Esophagus (tissue), 2 donors: ENCODE data around the gene PTPN3. TPM values are rescaled to one million over a fixed set of nuclear protein-coding genes. Genes with fewer than 3 reads are reported as not detected.
"Not testable (repeated sequence)": the region's sequence is repeated elsewhere in the genome, so short reads cannot be mapped to it uniquely, and the experiment has no call there.

Experiments used
- H3K27ac ChIP-seq, 2 donors: one replicate each; pipeline ENCODE4 v1.5.1; 2013; ENCODE audit warnings: low read depth in 2 of 2, mild to moderate bottlenecking in 2 of 2, inconsistent platforms in 1 of 2, low read length in 1 of 2, moderate library complexity in 1 of 2
- H3K27me3 ChIP-seq, 2 donors: one replicate each; pipeline ENCODE4 v1.6.1; 2013; ENCODE audit warnings: low read length in 2 of 2, control low read depth in 1 of 2, mild to moderate bottlenecking in 1 of 2; ENCODE audit not compliant: insufficient read depth in 2 of 2, control insufficient read depth in 1 of 2
- H3K36me3 ChIP-seq, 2 donors: one replicate each; pipeline ENCODE4 v1.6.1; 2013; ENCODE audit warnings: low read length in 1 of 2; ENCODE audit not compliant: control insufficient read depth in 2 of 2, insufficient read depth in 2 of 2
- H3K4me1 ChIP-seq, 2 donors: one replicate each; pipeline ENCODE4 v1.6.1; 2013; ENCODE audit warnings: low read length in 1 of 2; ENCODE audit not compliant: control insufficient read depth in 2 of 2, insufficient read depth in 2 of 2
- H3K4me3 ChIP-seq, 2 donors: one replicate each; pipeline ENCODE4 v1.5.1; 2013; ENCODE audit warnings: low read length in 2 of 2, mild to moderate bottlenecking in 2 of 2, low read depth in 1 of 2, moderate library complexity in 1 of 2
- H3K9me3 ChIP-seq, 2 donors: one replicate each; pipeline ENCODE4 v1.6.1; 2013; ENCODE audit warnings: mild to moderate bottlenecking in 2 of 2, low read depth in 1 of 2, low read length in 1 of 2, moderate library complexity in 1 of 2; ENCODE audit not compliant: control insufficient read depth in 2 of 2, insufficient read depth in 1 of 2
- WGBS, 2 donors: extraction: QIAGEN DNeasy Blood & Tissue Kit; methylation state at CpG; one replicate each; pipeline ENCODE4 v1.1.7; 2013; 5-methylcytosine and 5-hydroxymethylcytosine counted together
- polyA plus RNA-seq, 2 donors: library from polyadenylated mRNA; stranded (reverse); fragments of 200-250 nt; gene quantifications; one replicate each; pipeline ENCODE4 v1.2.3, GENCODE V29; 2013
- donor health status: healthy with polysubstance abuse.
- donor health status: Bipolar disorder and iron deficiency.

The PTPN3 gene
- polyA plus RNA-seq, 2 donors = 14.7 to 29.2 TPM

DNA sequence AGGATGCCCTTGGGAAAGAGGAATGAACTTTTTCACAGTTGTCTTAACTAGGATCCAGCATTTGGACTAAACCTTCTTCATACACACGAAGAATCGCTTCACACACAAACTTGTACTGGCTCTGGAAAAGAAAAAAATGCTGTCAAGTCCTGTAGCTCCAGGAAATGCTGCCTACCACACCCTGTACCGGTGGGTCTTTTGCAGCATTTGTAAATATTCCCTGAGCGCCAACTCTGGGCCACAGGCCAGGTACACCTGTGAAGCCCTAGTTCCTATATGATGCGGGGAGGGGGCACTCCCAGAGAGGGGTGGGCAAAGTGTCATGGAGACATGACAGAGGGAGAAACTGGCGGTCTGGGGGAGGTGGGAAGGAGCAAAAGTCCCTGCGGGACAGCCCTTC is 118.6 kb downstream of the PTPN3 start:
- H3K4me1 ChIP-seq = no peaks in the 10 kb centered on the region
- peaks cover 0 to 2% of the 10 kb centered on the region in 2 donors for H3K9me3 ChIP-seq
- no peaks in the 10 kb centered on the region for H3K27me3 ChIP-seq
- H3K4me3 ChIP-seq = no peak overlapping the region
- no peak overlapping the region for H3K27ac ChIP-seq
- H3K36me3 ChIP-seq = peaks cover 14 to 25% of the 10 kb centered on the region in 2 donors
- WGBS, 2 donors = 81 to 82% methylated on average over 7 of the region's 7 CpGs

DNA sequence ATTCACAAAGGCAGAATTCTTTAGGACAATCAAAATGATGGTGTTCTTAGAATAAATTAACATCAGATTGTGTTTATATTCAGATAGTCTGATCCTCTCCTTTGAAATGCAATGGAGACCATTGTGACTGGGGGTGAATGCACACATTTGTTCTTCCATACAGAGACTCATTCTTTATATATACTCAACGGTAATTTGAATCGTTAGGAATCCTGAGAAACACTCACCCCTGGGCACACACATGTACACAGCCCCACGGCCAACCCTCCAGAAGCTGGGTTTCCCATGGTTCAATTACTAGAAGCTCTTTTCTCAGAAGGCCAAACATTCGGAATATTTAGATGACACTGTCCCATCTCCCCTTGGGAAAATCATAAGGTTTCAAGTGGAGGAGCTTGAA is 119.8 kb downstream of the PTPN3 start:
- 84 to 88% methylated on average over 4 of the region's 4 CpGs for WGBS, 2 donors
- no peak overlapping the region for H3K4me3 ChIP-seq
- no peaks in the 10 kb centered on the region for H3K4me1 ChIP-seq
- H3K27ac ChIP-seq = no peak overlapping the region
- no peaks in the 10 kb centered on the region for H3K27me3 ChIP-seq
- peaks cover 0 to 2% of the 10 kb centered on the region in 2 donors for H3K9me3 ChIP-seq
- H3K36me3 ChIP-seq = peaks cover 11 to 19% of the 10 kb centered on the region in 2 donors

DNA sequence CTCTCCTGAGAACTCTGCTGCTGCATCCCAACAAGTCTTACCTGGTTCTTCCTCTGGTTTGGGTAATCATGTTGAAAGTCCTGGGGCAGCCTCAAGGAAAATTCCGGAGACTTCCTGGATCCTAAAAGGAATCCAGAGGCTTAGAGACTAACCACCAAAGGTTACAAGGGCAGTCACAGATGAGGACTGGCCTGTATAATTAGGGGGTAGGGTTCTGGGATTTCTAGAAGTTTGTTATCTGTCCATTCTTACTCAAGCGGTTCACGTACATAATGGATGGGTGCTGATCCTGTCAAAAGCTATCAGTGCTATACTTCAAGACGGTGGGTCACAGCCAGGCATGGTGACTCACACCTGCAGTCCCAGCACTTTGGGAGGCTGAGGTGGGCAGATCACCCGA is 125.9 kb downstream of the PTPN3 start:
- Histone ChIP-seq H3K36me3 (no peaks in the 10 kb centered on the region), H3K27me3 (peaks cover 0 to 2% of the 10 kb centered on the region in 2 donors), H3K4me1 (no peaks in the 10 kb centered on the region), H3K27ac (no peak overlapping the region), H3K9me3 (peaks cover 0 to 5% of the 10 kb centered on the region in 2 donors), H3K4me3 (no peak overlapping the region)
- WGBS, 2 donors = 86 to 87% methylated on average over 5 of the region's 5 CpGs

DNA sequence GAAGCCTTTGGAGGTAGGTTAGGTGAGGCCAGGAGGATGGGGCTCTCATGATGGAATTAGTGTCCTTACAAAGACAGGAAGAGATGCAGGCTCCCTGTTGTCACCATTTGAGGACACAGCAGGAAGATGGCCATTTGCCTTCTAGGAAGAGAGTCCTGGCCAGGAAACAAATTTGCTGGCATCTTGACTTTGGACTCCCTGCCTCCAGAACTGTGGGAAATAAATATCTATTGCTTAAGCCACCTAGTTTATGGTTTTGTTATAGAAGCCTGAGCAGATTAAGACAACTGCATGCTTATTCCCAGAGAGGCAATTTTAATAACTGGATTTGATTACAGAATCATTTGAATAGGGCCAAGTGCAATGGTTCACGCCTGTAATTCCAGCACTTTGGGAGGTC is 126.7 kb downstream of the PTPN3 start:
- H3K27ac ChIP-seq = no peak overlapping the region
- H3K36me3 ChIP-seq = no peaks in the 10 kb centered on the region
- peaks cover 0 to 5% of the 10 kb centered on the region in 2 donors for H3K9me3 ChIP-seq
- H3K4me3 ChIP-seq = no peak overlapping the region
- no peaks in the 10 kb centered on the region for H3K4me1 ChIP-seq
- peaks cover 0 to 2% of the 10 kb centered on the region in 2 donors for H3K27me3 ChIP-seq
- 81 to 93% methylated on average over 1 of the region's 1 CpG for WGBS, 2 donors

DNA sequence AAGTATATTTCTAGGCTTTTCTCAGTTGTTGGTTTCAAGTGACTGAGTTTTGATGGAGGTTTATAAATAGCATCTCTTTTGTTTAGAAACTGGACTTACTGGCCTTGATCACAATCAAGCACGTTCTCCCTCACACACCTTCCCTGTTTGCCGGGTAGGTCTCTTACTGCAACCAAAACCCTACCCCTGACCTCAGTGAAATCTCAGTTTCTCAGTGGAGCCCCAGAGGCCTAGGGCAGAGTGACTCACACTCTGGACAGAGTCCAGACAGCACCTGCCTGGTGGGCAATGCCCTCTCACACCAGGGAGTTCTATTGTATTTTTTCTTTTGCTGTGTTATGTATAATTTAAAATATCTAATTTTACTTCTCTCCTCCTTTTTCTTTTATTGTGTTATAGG is 128.8 kb downstream of the PTPN3 start:
- H3K9me3 ChIP-seq = peaks cover 0 to 5% of the 10 kb centered on the region in 2 donors
- peaks cover 2 to 5% of the 10 kb centered on the region in 2 donors for H3K27me3 ChIP-seq
- H3K4me3 ChIP-seq = no peak overlapping the region
- no peaks in the 10 kb centered on the region for H3K4me1 ChIP-seq
- H3K27ac ChIP-seq = no peak overlapping the region
- no peaks in the 10 kb centered on the region for H3K36me3 ChIP-seq
- WGBS, 2 donors = 42 to 44% methylated on average over 2 of the region's 2 CpGs

DNA sequence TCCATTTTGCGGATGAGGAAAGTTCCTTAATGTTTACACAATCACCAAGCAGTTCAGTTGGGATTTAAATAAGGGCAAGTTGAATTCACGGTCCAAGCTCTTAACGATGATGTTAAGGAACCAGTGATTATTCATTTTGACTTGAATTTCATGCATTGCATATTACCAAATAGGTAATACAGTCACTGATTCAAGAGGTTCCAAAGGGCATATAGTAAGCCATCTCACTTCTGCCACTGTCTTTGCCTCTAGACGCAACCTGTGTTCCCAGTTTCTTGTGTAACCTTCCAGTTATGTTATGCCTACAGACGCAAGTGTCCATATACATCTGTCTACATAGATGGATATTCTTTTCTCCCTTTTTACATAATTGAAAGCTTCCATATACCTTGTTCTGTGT is 137.3 kb downstream of the PTPN3 start:
- Histone ChIP-seq H3K4me3 (no peak overlapping the region), H3K27me3 (peaks cover 0 to 5% of the 10 kb centered on the region in 2 donors), H3K27ac (no peak overlapping the region), H3K36me3 (no peaks in the 10 kb centered on the region), H3K9me3 (no peaks in the 10 kb centered on the region), H3K4me1 (no peaks in the 10 kb centered on the region)
- WGBS, 2 donors = 71 to 75% methylated on average over 5 of the region's 5 CpGs

DNA sequence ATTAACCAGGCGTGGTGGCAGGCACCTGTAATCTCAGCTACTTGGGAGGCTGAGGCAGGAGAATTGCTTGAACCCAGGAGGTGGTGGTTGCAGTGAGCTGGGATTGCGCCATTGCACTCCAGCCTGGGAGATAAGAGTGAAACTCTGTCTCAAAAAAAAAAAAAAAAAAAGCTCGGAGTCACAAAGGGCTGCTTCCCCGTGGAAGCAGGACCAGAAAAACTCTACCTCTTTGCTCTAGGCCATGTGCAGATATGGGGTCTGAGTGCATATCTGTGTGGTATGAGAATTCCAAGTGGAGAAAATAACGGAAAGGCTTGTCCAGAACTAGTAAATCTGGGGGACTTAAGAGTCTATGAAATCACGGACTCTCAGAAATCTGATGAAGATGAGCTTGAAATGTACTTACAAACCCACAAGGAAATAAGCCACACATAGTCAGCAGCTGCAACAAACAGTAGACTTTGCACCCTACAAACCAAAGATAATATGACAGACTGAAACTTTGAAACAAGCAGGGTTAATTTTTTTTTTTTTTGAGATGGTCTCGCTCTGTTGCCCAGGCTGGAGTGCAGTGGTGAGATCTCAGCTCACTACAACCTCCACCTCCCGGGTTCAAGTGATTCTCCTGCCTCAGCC is 139.0 kb downstream of the PTPN3 start:
- not testable (repeated sequence) for H3K9me3 ChIP-seq, H3K4me3 ChIP-seq, H3K27ac ChIP-seq, H3K36me3 ChIP-seq, H3K4me1 ChIP-seq, H3K27me3 ChIP-seq
- WGBS, 2 donors = 78 to 90% methylated on average over 8 of the region's 8 CpGs

DNA sequence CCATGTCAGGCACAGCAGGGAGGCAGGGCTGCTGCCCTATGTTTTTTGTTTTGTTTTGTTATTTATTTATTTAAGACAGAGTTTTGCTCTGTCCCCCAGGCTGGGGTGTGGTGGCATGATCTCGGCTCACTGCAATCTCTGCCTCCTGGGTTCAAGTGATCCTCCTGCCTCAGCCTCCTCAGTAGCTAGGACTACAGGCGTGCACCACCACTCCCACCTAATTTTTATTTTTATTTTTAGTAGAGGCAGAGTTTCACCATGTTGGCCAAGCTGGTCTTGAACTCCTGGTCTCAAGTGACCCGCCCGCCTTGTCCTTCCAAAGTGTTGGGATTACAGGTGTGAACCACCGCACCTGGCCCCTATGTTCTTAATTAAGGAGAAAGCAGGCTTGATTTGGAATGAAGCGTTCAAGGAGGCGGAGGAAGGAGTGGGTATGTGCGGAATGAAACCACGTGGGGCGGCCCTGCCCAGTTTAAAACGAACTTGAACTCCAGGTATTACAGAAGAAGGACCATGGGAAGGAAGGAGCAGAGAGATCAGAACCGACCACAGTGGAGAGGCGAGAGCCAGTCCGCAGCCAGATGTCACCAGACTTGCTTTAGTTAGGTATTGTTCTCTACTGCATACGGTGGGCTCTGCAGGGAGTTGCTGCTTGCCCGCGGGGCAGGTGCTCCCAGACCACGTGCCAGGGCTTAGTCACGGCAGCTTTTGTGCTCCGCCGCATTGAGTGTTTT is 142.4 kb downstream of the PTPN3 start:
- WGBS, 2 donors = 73 to 80% methylated on average over 21 of the region's 21 CpGs
- Histone ChIP-seq H3K4me3 (peak overlapping the region in 1 of 2 donors; percentile 6), H3K4me1 (no peaks in the 10 kb centered on the region), H3K27ac (no peak overlapping the region), H3K27me3 (no peaks in the 10 kb centered on the region), H3K36me3 (no peaks in the 10 kb centered on the region), H3K9me3 (no peaks in the 10 kb centered on the region)

DNA sequence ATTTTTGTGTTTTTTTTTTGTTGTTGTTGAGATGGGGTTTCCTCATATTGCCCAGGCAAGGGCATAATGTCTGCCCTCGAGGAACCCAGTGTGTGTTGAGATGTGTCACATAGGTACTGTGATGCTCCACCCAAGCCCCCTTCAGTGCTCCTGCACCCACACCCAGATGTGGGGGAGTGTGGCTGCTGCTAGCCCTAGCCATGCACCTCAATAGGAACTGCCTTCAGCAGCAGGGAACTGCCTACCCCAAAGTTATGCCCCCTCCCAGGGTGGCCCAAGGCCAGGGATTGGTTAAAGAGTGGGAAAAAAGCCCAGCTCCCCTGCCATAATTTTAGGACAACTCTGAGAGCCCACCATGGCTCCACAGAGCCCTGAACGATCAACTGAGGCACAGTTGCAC is 143.9 kb downstream of the PTPN3 start:
- Histone ChIP-seq H3K27ac (no peak overlapping the region), H3K4me3 (no peak overlapping the region), H3K27me3 (no peaks in the 10 kb centered on the region), H3K36me3 (no peaks in the 10 kb centered on the region), H3K4me1 (no peaks in the 10 kb centered on the region), H3K9me3 (no peaks in the 10 kb centered on the region)
- 69 to 81% methylated on average over 2 of the region's 2 CpGs for WGBS, 2 donors

DNA sequence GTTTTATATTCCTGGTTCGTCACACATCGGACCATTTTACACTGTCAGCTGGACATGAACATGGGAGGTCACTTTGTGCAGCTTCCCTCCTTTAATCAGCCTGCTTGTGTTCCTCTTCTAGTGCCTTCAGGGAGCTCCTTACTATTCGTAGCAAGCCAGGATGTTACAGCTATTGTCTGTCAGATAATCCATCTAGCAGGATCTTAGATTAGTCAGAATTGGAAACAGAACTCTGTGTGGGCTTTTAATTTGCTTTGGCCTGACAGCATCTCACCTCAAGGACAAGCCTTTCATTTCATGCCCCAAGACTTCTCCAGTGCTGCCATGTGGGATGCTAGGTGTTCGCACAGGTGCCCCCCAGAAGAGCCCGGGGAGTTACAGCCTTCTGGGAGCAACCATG is 147.1 kb downstream of the PTPN3 start:
- no peaks in the 10 kb centered on the region for H3K27me3 ChIP-seq
- no peaks in the 10 kb centered on the region for H3K9me3 ChIP-seq
- no peaks in the 10 kb centered on the region for H3K4me1 ChIP-seq
- H3K27ac ChIP-seq = no peak overlapping the region
- H3K36me3 ChIP-seq = no peaks in the 10 kb centered on the region
- no peak overlapping the region for H3K4me3 ChIP-seq
- WGBS, 2 donors = 69 to 81% methylated on average over 5 of the region's 5 CpGs
